Epithelial cell of esophagus (primary cell): Measurements from ENCODE around the gene FYB2.

Experiments
- DNase-seq: peaks from one replicate; pipeline ENCODE4 v3.0.0; 2010; ENCODE audit warnings: low read depth
- H3K4me3 ChIP-seq: 2 replicates; pipeline ENCODE4 v1.5.1; 2011; ENCODE audit warnings: mild to moderate bottlenecking, low read length, control low read depth
- CTCF ChIP-seq: IDR thresholded peaks from 2 replicates; pipeline ENCODE4 v1.5.1; 2011; ENCODE audit warnings: low read depth, mild to moderate bottlenecking, low read length, control low read depth, inconsistent platforms; ENCODE audit not compliant: insufficient read depth; ENCODE audit errors: missing control alignments

The FYB2 gene

GRCh38 chr1:56825436-56825835 lies 6.2 kb upstream of the FYB2 start:
- no peak overlapping the region for H3K4me3 ChIP-seq
- TF ChIP-seq CTCF = no peak
- DNase-seq = no peak

- no peak overlapping the region for H3K4me3 ChIP-seq
- DNase-seq = no peak
- TF ChIP-seq CTCF = no peak
Observed at GRCh38 chr1:56824938-56825337, 5.7 kb upstream of the FYB2 start.

GRCh38 chr1:56824271-56824670 lies 5.1 kb upstream of the FYB2 start:
- DNase-seq = no peak
- no peak overlapping the region for H3K4me3 ChIP-seq
- no peak for TF ChIP-seq CTCF

- no peak for TF ChIP-seq CTCF
- no peak for DNase-seq
- H3K4me3 ChIP-seq = no peak overlapping the region
Observed at GRCh38 chr1:56821462-56821797, 2.2 kb upstream of the FYB2 start.

GRCh38 chr1:56820755-56821461 lies 1.7 kb upstream of the FYB2 start:
- peak; percentile 99 for TF ChIP-seq CTCF
- no peak overlapping the region for H3K4me3 ChIP-seq
- peak; percentile 75 for DNase-seq

GRCh38 chr1:56817716-56818463 lies 1.3 kb downstream of the FYB2 start:
- no peak for TF ChIP-seq CTCF
- H3K4me3 ChIP-seq = no peak overlapping the region
- no peak for DNase-seq
